Activated naive CD4-positive, alpha-beta T cell treated with anti-CD3 and anti-CD28 coated beads, Interleukin-2, amount 50 U/mL, for 72 hours (primary cell): ENCODE results near the gene AQP7. TPM values are rescaled to one million over a fixed set of nuclear protein-coding genes. Genes with fewer than 3 reads are reported as not detected.
"Not testable (repeated sequence)": the region's sequence is repeated elsewhere in the genome, so short reads cannot be mapped to it uniquely, and the experiment has no call there.

ENCODE experiments used
- ATAC-seq, 2 donors: fragments of 150-1000 bp; cut with Tn5 transposase; 2 replicates each; pipeline ENCODE4 v1.10.0; 2021; ENCODE audit warnings: mild to moderate bottlenecking in 2 of 2, moderate library complexity in 2 of 2
- DNase-seq, 2 donors: peaks; one replicate each; pipeline ENCODE4 v3.0.0; 2021 to 2022; ENCODE audit warnings: low spot score in 2 of 2
- H3K27ac Mint-ChIP-seq, 2 donors: one replicate each; pipeline ENCODE4 v1.8.0; 2022; ENCODE audit warnings: mild to moderate bottlenecking in 2 of 2, mixed read lengths in 2 of 2
- H3K36me3 Mint-ChIP-seq, 2 donors: one replicate each; pipeline ENCODE4 v1.8.0; 2022; ENCODE audit warnings: mixed read lengths in 2 of 2
- H3K9me3 Mint-ChIP-seq, 2 donors: one replicate each; pipeline ENCODE4 v1.8.0; 2022; ENCODE audit warnings: mixed read lengths in 2 of 2
- total RNA-seq, 2 donors: library from RNA; stranded (reverse); gene quantifications; one replicate each; pipeline ENCODE4 v1.2.3, GENCODE V29; 2022

The AQP7 gene
- total RNA-seq, 2 donors from 2014 or later: 0.29 TPM; not detected in 1

GRCh38 chr9:33437205-33437604 is 34.8 kb upstream of the AQP7 start:
- no peak for ATAC-seq
- Mint-ChIP-seq H3K27ac (peak overlapping the region in 1 of 2 donors; percentile 44), H3K36me3 (no peaks in the 10 kb centered on the region), H3K9me3 (no peaks in the 10 kb centered on the region)
- no peak for DNase-seq

DNA sequence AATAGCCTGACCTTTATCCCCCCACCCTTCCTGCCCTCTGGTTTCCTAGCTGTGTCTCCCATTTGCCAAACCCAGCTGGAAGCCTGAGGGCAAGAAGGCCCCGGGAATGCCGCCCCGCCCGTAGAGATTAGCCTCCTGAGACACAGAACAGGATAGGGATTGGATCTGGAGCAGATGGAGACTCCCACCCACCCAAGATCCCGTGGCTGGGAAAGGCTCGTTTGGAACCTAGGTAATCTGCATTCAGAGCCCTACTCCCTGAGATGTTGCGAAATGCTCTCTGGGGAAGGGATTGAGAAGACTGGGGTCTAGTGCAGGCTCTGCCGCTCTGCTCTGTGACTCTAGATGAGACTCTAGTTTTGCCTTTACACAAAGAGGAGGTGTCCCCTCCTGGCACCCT is 34.1 kb upstream of the AQP7 start:
- no peak for DNase-seq
- ATAC-seq: no peak
- no peak overlapping the region for H3K27ac Mint-ChIP-seq
- no peaks in the 10 kb centered on the region for H3K36me3 Mint-ChIP-seq
- no peaks in the 10 kb centered on the region for H3K9me3 Mint-ChIP-seq

DNA sequence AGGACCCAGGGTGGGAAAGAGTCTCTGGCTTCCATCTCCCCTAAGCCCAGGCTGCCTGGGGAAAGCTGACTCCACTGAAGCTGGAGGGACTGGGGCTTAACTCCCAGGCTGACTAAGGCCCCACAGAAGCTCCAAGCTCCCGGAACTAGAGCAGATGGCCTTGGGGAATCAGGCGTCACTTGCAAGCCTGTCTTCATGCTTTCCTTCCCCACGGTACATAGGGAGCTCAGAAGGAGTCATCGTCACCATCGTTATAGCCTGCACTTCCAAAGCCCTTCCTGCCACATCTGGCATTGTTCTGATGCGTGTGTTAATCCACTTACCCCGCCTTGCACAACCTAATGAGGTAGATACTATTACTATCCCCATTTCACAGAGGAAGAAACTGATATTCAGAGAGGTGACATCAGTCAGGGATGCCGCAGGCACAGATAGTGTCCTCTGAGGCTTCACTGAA is 33.5 kb upstream of the AQP7 start:
- Mint-ChIP-seq H3K9me3 (no peaks in the 10 kb centered on the region), H3K27ac (no peak overlapping the region), H3K36me3 (no peaks in the 10 kb centered on the region)
- DNase-seq (no peak), ATAC-seq (no peak)

DNA sequence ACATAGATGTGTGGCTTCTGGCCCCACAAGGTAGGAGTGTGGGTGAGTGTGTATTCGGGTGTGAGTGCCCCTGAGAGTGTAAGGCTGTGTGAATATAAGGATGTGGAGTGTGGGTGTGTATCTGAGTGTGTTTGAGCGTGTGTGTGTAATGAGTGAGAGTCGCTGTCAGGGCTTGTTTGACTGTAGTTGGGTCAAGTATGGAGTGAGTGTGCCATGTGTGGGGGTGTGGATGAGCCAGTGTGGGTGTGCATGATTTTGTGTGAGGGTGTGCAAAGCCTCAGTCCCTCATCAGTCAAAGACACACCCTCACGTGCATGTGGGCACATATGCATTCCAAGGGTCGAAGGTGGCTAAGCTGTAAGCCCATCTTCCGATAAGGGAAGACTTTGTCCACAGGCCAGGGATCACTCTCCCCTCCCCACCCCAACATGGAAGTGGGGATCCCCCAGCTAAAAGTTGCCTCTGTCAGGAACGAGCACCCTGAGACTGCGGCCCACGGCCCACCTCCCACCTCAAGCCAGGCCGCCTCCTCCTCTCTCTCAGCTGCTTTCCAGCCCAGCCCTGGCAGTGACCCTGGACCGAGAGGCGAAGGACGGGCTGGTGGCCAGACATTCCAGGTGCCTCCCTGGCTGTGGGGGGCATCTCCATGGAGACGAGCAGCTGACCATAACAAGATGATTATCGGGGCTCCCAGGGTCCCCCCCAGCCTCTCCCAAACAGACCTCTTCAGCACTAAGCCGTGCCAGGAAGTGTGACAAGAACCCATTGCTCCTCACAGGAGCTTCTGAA is 32.1 kb upstream of the AQP7 start:
- peak overlapping the region in 1 of 2 donors; percentile 2 for H3K27ac Mint-ChIP-seq
- no peak for DNase-seq
- ATAC-seq: no peak
- no peaks in the 10 kb centered on the region for H3K36me3 Mint-ChIP-seq
- H3K9me3 Mint-ChIP-seq: no peaks in the 10 kb centered on the region

DNA sequence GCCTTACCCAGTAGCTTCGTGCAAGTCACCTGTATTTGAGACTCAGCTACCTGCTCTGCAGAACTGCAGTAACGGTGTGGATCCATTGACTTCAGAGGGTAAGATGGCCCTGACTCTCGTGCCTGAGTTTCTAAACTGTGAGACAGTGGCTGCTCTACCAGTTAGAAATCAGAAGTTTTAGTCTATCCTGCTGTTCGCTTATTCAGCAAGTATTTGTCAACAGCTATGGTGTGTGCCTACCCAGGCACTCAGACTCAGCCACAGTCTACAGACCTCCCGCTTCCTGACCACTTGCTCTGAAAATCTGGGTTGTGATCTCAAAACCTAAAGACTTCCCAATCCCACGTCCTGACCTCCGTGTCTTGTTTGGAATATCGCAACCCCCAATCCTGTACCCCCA is 31.5 kb upstream of the AQP7 start:
- H3K27ac Mint-ChIP-seq: peak overlapping the region in 1 of 2 donors; percentile 2
- no peak for ATAC-seq
- no peaks in the 10 kb centered on the region for H3K9me3 Mint-ChIP-seq
- H3K36me3 Mint-ChIP-seq: no peaks in the 10 kb centered on the region
- no peak for DNase-seq

GRCh38 chr9:33431420-33431819 is 29.1 kb upstream of the AQP7 start:
- peak overlapping the region in 1 of 2 donors; percentile 92 for H3K27ac Mint-ChIP-seq

DNA sequence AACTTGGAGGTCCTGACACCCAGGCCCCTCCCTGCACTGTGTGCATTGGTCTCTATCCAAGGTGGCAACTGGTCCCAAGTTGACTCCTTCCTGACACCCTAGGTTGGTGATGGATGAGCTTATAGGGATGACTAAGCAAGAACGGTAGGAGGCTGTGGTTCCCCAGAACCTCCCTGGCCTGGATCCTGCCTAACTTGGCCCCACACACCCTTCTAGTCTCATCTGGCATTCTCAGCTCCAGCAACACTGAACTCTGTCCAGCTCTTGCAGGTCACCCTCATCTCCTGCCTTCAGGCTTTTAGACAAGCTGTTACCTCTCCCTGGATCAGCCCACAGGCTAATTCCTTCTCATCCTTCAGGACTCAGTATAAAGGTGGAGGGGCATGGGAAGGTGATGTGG is 28.6 kb upstream of the AQP7 start:
- ATAC-seq: peak in 1 of 2 donors; percentile 19
- Mint-ChIP-seq H3K36me3 (no peaks in the 10 kb centered on the region), H3K27ac (peak overlapping the region in 1 of 2 donors; percentile 92)

More at GRCh38 chr9:33431420-33431819, 29.1 kb upstream of the AQP7 start:
- no peak for ATAC-seq
- Mint-ChIP-seq H3K9me3 (no peaks in the 10 kb centered on the region), H3K36me3 (no peaks in the 10 kb centered on the region)
- DNase-seq: no peak

GRCh38 chr9:33429256-33429985 is 27.1 kb upstream of the AQP7 start:
- Mint-ChIP-seq H3K9me3 (no peaks in the 10 kb centered on the region), H3K27ac (no peak overlapping the region), H3K36me3 (no peaks in the 10 kb centered on the region)
- DNase-seq (no peak), ATAC-seq (no peak)

More for the DNA sequence above, 28.6 kb upstream of the AQP7 start:
- no peak for DNase-seq
- H3K9me3 Mint-ChIP-seq: no peaks in the 10 kb centered on the region

DNA sequence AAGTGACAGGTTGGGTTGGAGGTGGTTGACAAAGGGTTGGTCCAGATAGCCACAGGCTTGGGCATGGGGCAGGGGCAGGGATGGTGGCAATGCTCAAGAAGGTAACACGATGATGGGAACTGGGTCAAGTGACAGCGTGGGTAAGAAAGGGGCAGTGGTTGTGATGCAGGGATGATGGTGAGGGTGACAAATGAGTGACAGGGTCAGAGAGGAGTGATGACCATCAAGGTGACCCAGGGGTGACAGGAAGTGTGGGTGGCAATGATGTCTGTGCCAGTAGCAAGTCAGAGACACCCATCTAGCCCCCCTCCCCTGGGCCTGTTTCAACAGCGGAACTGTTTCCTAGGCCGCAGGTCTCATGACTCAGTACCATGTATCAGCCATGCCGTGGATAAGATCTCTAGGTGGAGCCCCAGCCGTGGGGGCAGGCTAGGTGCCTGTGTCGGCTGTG is 24.5 kb upstream of the AQP7 start:
- no peaks in the 10 kb centered on the region for H3K9me3 Mint-ChIP-seq
- ATAC-seq (peak in 1 of 2 donors; percentile 77), DNase-seq (no peak)
- no peaks in the 10 kb centered on the region for H3K36me3 Mint-ChIP-seq
- H3K27ac Mint-ChIP-seq: peak overlapping the region in 1 of 2 donors; percentile 9

DNA sequence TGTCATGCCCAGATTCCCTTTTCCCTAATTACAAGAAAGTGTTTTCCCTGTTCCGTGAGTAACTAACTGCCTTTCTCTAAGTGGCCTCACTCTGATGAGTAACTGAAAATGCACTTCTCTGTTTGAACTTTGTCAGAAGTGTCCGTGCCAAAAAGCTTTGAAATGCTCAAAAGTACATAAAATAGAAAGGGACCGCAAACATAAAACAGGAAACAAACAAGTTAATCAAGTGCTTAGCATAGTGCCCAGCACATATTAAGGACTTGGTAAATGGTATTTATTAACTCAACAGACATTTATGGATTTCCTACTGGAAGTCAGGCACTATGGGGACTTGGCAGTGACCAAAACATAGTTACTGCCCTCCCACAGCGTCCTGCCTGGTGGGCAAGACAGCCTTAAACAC is 22.8 kb upstream of the AQP7 start:
- Mint-ChIP-seq H3K9me3 (no peaks in the 10 kb centered on the region), H3K27ac (peak overlapping the region in 1 of 2 donors; percentile 9), H3K36me3 (no peaks in the 10 kb centered on the region)
- DNase-seq (no peak), ATAC-seq (no peak)

GRCh38 chr9:33424492-33424891 is 22.1 kb upstream of the AQP7 start:
- H3K36me3 Mint-ChIP-seq, ATAC-seq, H3K9me3 Mint-ChIP-seq, H3K27ac Mint-ChIP-seq, DNase-seq: not testable (repeated sequence)

DNA sequence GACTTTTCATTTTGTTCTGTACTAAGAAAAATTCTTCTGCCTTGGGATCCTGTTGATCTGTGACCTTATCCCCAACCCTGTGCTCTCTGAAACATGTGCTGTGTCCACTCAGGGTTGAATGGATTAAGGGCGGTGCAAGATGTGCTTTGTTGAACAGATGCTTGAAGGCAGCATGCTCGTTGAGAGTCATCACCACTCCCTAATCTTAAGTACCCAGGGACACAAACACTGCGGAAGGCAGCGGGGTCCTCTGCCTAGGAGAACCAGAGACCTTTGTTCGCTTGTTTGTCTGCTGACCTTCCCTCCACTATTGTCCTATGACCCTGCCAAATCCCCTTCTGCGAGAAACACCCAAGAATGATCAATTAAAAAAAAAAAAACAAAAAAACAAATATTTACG is 21.7 kb upstream of the AQP7 start:
- H3K9me3 Mint-ChIP-seq, H3K27ac Mint-ChIP-seq, DNase-seq, ATAC-seq, H3K36me3 Mint-ChIP-seq: not testable (repeated sequence)

- H3K27ac Mint-ChIP-seq: no peak overlapping the region
- DNase-seq: no peak
- no peak for ATAC-seq
Measured at GRCh38 chr9:33419708-33420303, 17.4 kb upstream of the AQP7 start.

GRCh38 chr9:33418090-33418489 is 15.7 kb upstream of the AQP7 start:
- Mint-ChIP-seq H3K9me3 (no peaks in the 10 kb centered on the region), H3K27ac (peak overlapping the region in 1 of 2 donors; percentile 70), H3K36me3 (no peaks in the 10 kb centered on the region)
- no peak for ATAC-seq
- no peak for DNase-seq

More at GRCh38 chr9:33419708-33420303, 17.4 kb upstream of the AQP7 start:
- no peaks in the 10 kb centered on the region for H3K9me3 Mint-ChIP-seq
- H3K36me3 Mint-ChIP-seq: no peaks in the 10 kb centered on the region

- DNase-seq (no peak), ATAC-seq (no peak)
- Mint-ChIP-seq H3K9me3 (no peaks in the 10 kb centered on the region), H3K27ac (peak overlapping the region in 1 of 2 donors; percentile 86), H3K36me3 (no peaks in the 10 kb centered on the region)
Measured at GRCh38 chr9:33416996-33417395, 14.6 kb upstream of the AQP7 start.

GRCh38 chr9:33415501-33416038 is 13.2 kb upstream of the AQP7 start:
- peak; percentile 94 to 98 for ATAC-seq
- Mint-ChIP-seq H3K36me3 (no peaks in the 10 kb centered on the region), H3K27ac (peak overlapping the region; percentile 82 to 86), H3K9me3 (no peaks in the 10 kb centered on the region)
- peak; percentile 88 to 97 for DNase-seq
